B cell (primary cell): ENCODE results near the gene ZBTB47.

Experiments
- EZH2 ChIP-seq: IDR thresholded peaks from 2 replicates; pipeline ENCODE4 v1.6.1; 2012; ENCODE audit warnings: borderline replicate concordance, low read depth, mild to moderate bottlenecking, moderate library complexity, low read length; ENCODE audit not compliant: insufficient read depth, poor library complexity, severe bottlenecking
- TF ChIP-seq, protein P1 (sequence below): fragments of 200-600 bp; IDR thresholded peaks from one replicate; pipeline ENCODE4 v1.8.0; 2022; ENCODE audit warnings: antibody characterized with exemption, mild to moderate bottlenecking

DNA sequence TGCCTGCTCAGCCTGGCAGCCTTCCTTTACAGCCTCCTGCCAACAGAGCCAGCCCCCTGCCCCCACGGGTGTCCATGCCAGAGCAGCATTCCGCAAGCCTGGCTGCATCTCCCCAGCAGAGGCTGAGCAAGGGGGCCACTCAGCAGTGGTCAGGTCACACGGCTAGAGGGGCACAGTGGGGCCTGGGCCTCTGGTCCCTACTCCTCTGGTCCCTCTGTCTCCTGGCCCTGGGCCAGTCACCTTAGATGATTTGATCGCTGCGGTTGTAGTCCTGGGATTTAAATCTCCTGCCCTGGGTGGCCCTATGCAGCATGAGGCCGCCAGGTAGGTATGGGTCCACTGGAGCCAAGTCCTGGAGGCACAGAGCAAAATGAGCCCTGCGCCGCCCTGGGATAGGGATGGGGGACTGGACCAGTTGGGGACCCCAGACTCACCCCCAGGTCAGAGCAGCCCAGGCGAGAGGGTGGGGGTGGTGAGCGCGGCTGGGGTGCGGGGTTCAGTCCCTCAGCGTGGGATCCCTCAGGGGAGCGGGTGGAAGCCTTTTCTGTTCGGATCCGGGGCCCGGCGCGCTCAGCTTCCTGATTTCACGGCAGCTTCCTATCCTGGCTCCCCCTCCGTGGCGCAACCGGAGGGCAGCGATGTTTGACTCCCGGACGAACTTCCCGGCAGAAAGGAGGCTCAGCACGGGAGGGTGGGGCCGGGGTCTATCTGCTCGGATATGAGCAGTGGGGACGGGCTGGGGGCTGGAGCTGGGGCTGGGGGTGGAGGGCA lies at the start of gene ZBTB47:
- TF ChIP-seq EZH2: no peak
- TF ChIP-seq, protein P1, sequence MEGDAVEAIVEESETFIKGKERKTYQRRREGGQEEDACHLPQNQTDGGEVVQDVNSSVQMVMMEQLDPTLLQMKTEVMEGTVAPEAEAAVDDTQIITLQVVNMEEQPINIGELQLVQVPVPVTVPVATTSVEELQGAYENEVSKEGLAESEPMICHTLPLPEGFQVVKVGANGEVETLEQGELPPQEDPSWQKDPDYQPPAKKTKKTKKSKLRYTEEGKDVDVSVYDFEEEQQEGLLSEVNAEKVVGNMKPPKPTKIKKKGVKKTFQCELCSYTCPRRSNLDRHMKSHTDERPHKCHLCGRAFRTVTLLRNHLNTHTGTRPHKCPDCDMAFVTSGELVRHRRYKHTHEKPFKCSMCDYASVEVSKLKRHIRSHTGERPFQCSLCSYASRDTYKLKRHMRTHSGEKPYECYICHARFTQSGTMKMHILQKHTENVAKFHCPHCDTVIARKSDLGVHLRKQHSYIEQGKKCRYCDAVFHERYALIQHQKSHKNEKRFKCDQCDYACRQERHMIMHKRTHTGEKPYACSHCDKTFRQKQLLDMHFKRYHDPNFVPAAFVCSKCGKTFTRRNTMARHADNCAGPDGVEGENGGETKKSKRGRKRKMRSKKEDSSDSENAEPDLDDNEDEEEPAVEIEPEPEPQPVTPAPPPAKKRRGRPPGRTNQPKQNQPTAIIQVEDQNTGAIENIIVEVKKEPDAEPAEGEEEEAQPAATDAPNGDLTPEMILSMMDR: no peak
